ENCODE data around the gene GPSM1. TPM values are rescaled to one million over a fixed set of nuclear protein-coding genes. Genes with fewer than 3 reads are reported as not detected.

The GPSM1 gene
- total RNA-seq, 1 donor = 54.8 TPM

GRCh38 chr9:136367296-136368145 is 40.2 kb downstream of the GPSM1 start:
- TF ChIP-seq, protein P1, sequence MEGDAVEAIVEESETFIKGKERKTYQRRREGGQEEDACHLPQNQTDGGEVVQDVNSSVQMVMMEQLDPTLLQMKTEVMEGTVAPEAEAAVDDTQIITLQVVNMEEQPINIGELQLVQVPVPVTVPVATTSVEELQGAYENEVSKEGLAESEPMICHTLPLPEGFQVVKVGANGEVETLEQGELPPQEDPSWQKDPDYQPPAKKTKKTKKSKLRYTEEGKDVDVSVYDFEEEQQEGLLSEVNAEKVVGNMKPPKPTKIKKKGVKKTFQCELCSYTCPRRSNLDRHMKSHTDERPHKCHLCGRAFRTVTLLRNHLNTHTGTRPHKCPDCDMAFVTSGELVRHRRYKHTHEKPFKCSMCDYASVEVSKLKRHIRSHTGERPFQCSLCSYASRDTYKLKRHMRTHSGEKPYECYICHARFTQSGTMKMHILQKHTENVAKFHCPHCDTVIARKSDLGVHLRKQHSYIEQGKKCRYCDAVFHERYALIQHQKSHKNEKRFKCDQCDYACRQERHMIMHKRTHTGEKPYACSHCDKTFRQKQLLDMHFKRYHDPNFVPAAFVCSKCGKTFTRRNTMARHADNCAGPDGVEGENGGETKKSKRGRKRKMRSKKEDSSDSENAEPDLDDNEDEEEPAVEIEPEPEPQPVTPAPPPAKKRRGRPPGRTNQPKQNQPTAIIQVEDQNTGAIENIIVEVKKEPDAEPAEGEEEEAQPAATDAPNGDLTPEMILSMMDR (IDR thresholded peaks at IDR 0.05; ENCODE audit: insufficient read depth, low read depth, low read length) = no peak
- no peak for DNase-seq (ENCODE audit: low read depth)
- H3K4me3 ChIP-seq (ENCODE audit: low read depth, low read length) = no peak overlapping the region

DNA sequence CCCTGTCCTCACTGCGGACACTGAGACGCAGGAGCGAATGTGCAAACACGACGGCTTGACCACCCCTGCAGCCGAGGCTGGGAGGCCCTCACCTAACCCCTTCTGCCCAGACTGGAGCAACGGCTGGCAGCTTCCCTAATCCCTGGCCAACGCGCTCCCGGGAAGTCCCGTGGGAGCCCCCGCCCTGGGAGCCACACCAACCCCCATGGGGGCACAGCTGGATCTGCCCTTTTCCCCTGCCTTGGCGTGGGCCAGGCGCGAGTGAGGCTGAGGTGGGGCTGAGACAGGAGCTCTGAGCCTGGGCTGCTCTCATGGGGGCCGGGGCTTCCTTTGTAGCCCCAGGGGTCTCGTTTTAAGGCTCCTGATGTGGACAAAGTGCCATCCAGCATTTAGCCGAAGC is 40.9 kb downstream of the GPSM1 start:
- no peak for DNase-seq (ENCODE audit: low read depth)
- TF ChIP-seq, protein P1 (IDR thresholded peaks at IDR 0.05; ENCODE audit: insufficient read depth, low read depth, low read length) = no peak
- H3K4me3 ChIP-seq (ENCODE audit: low read depth, low read length) = no peak overlapping the region

GRCh38 chr9:136370037-136370436 is 42.7 kb downstream of the GPSM1 start:
- no peak for DNase-seq (ENCODE audit: low read depth)
- no peak overlapping the region for H3K4me3 ChIP-seq (ENCODE audit: low read depth, low read length)
- TF ChIP-seq, protein P1 (IDR thresholded peaks at IDR 0.05; ENCODE audit: insufficient read depth, low read depth, low read length) = no peak

DNA sequence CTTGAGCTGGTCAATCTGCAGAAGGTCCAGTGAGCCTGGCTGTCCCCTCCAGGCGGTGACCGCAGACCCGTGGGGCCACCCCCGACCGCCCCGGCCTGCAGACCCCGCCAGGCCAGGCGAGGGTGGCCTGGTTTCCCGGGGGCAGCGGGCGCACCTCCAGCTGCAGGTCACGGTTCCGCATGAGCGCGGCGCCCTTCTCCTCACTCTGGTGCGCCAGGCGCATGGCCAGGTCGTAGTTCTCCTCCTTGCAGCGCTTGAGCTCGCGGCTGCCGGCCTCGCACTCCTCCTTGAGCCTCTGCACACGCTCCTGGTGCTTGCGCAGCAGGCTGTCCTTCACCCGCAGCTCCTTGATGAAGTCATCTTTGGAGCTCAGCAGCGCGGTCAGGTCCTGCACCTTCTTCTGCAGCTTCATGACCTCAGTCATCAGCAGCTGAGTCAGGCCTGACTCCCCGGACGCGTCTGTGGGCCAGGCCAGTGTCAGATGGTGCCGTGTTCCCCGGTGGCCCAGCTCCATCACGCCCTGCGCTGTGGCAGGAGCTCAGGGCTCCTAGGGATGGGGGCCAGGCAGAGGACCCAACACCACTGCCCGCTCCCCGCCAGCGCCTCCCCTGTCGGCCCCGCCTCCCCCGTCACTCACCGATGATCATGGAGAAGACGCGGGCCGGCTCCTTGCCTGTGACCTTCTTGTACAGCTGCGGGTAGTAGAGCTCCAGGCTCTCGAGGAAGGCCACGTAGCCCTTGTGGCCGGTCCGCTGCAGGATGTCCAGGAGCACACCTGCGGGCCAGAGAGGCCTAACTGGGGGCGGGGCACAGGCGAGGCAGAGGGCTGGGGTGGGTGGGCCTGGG is 43.6 kb downstream of the GPSM1 start:
- TF ChIP-seq, protein P1 (IDR thresholded peaks at IDR 0.05; ENCODE audit: insufficient read depth, low read depth, low read length) = no peak
- H3K4me3 ChIP-seq (ENCODE audit: low read depth, low read length) = no peak overlapping the region
- DNase-seq (ENCODE audit: low read depth) = no peak

GRCh38 chr9:136371533-136371880 is 44.2 kb downstream of the GPSM1 start:
- TF ChIP-seq, protein P1 (IDR thresholded peaks at IDR 0.05; ENCODE audit: insufficient read depth, low read depth, low read length) = no peak
- no peak for DNase-seq (ENCODE audit: low read depth)
- H3K4me3 ChIP-seq (ENCODE audit: low read depth, low read length) = no peak overlapping the region

DNA sequence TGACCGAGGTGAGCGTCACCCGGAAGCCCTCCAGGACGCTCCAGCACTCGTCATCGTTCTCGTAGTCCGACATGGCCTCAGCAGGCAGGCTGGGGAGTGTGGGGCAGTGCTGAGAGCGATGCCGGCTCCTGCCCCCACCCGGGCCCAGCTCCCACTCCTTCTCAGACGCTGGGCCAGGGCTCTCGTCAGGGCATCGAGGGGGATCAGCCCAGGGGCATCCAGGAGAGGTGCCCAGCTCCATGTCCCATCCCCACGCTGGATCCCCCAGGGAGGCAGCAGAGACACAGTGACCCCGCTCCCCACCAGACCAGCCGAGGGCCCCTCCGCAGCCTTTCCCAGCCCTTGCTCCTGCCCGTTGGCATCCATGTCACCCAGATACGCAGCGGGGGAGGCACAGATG is 44.7 kb downstream of the GPSM1 start:
- DNase-seq (ENCODE audit: low read depth) = no peak
- TF ChIP-seq, protein P1 (IDR thresholded peaks at IDR 0.05; ENCODE audit: insufficient read depth, low read depth, low read length) = no peak
- H3K4me3 ChIP-seq (ENCODE audit: low read depth, low read length) = no peak overlapping the region
